ENCODE data around the gene FAT3. TPM values are rescaled to one million over a fixed set of nuclear protein-coding genes. Genes with fewer than 3 reads are reported as not detected.

The FAT3 gene
- total and polyA plus RNA-seq, 2 donors (not counting 3 experiments of a cell fraction or from before 2014, with no cell fraction given) = 0.08 to 1.4 TPM

DNA sequence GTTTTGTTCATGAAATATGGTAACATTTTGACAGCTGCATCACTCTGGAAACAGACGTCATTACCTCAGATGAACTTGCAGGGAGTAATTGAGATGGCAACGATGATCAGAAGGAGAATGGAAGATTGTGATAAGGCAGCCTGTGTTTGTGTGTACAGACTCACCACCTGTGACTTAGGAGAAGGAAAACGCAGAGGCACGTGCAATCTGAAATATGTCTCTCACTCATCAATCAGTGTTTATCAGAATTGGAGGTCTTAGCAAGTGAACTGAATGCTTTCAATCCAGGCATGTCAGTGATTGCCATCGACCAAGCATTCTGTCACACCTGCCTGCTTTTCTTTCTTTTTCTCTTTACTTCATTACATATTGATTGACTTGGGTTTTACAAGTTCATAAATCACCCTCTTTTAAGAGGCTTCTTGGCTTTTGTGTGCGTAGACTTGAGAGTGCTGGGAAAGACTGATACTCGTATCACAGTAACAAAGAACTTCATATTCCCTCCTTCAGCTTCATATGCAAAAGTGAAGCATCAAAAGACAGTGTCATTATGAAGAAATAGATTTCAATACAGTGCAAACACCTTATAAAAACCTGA is 24.6 kb downstream of the FAT3 start:
- Histone ChIP-seq H3K27ac (ENCODE audit: insufficient read depth, low read depth, low read length) (no peak overlapping the region), H3K4me3 (replicated peaks in 1 of 3; ENCODE audit: insufficient read depth in 1 of 3, low read depth in 1 of 3, low read length in 3 of 3) (no peak overlapping the region), H3K4me2 (ENCODE audit: insufficient read depth, low read length) (no peak overlapping the region), H3K9me3 (replicated peaks; ENCODE audit: control insufficient read depth, insufficient read depth, low read length) (no peaks in the 10 kb centered on the region), H4K20me1 (replicated peaks; ENCODE audit: control insufficient read depth, extremely low read depth, insufficient read depth, low read length) (no peaks in the 10 kb centered on the region), H3K9ac (replicated peaks; ENCODE audit: extremely low read depth, insufficient read depth, low read length) (no peak overlapping the region), H3K36me3 (ENCODE audit: control insufficient read depth in 2 of 2, extremely low read depth in 1 of 2, insufficient read depth in 2 of 2, low read length in 2 of 2) (no peaks in the 10 kb centered on the region), H3K79me2 (ENCODE audit: control insufficient read depth, insufficient read depth, low read length) (no peaks in the 10 kb centered on the region), H3K4me1 (ENCODE audit: control insufficient read depth, extremely low read depth, insufficient read depth, low read length) (no peaks in the 10 kb centered on the region), H2AFZ (ENCODE audit: low read depth, low read length) (no peak overlapping the region), H3K27me3 (ENCODE audit: control insufficient read depth in 2 of 2, insufficient read depth in 2 of 2, low read length in 2 of 2) (no peaks in the 10 kb centered on the region), H3K9me1 (replicated peaks; ENCODE audit: control insufficient read depth, extremely low read depth, insufficient read depth, low read length) (no peaks in the 10 kb centered on the region)
- CTCF ChIA-PET = no interaction called here
- FAIRE-seq (no peak), DNase-seq (ENCODE audit: low read depth, low spot score) (no peak)
- TF ChIP-seq, protein P1, sequence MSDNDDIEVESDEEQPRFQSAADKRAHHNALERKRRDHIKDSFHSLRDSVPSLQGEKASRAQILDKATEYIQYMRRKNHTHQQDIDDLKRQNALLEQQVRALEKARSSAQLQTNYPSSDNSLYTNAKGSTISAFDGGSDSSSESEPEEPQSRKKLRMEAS (IDR thresholded peaks at IDR 0.05; ENCODE audit: insufficient read depth, insufficient read length) = no peak
- no peak for TF ChIP-seq POLR2AphosphoS5 (IDR thresholded peaks at IDR 0.05; ENCODE audit: insufficient read depth, low read depth, low read length)
- TF ChIP-seq, protein P2, sequence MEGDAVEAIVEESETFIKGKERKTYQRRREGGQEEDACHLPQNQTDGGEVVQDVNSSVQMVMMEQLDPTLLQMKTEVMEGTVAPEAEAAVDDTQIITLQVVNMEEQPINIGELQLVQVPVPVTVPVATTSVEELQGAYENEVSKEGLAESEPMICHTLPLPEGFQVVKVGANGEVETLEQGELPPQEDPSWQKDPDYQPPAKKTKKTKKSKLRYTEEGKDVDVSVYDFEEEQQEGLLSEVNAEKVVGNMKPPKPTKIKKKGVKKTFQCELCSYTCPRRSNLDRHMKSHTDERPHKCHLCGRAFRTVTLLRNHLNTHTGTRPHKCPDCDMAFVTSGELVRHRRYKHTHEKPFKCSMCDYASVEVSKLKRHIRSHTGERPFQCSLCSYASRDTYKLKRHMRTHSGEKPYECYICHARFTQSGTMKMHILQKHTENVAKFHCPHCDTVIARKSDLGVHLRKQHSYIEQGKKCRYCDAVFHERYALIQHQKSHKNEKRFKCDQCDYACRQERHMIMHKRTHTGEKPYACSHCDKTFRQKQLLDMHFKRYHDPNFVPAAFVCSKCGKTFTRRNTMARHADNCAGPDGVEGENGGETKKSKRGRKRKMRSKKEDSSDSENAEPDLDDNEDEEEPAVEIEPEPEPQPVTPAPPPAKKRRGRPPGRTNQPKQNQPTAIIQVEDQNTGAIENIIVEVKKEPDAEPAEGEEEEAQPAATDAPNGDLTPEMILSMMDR (IDR thresholded peaks at IDR 0.05; ENCODE audit: extremely low read depth in 1 of 2, insufficient read depth in 1 of 2, low read depth in 1 of 2, low read length in 2 of 2) = no peak
- TF ChIP-seq GATA2 (IDR thresholded peaks at IDR 0.05; ENCODE audit: insufficient read depth, insufficient read length, low read depth, low read length) = no peak
- TF ChIP-seq POLR2A (IDR thresholded peaks at IDR 0.05; ENCODE audit: low read depth, low read length) = no peak
- POLR2A ChIA-PET = no interaction called here
- intact Hi-C loops (cut with micrococcal nuclease) = no loop called here
- BruUV-seq (replicated peaks) = no TSS peak
- dilution Hi-C loops (cut with MboI; ENCODE audit: extremely low pct_ligation_motif_present, low sequenced_read_pairs) = no loop called here

DNA sequence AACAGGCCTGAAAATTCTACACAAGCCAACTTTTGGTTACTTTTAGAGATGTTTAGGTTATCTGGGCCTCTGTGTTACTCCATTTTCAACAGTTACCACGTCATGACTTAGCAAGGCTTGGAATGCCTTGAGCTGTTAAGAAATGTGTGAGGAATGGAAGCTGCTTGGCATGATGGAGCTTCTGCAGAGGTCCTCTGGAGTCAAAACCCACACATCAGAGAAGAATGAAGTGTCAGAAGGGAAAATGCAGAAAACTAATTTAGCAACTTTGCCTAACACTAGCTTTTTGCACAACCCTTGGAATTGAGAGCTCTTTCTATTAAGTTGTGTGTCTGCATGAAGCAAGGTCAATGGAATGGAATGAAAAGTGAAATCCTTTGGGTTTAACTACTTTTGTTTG is 27.4 kb downstream of the FAT3 start:
- Histone ChIP-seq H2AFZ (ENCODE audit: low read depth, low read length) (no peak overlapping the region), H4K20me1 (replicated peaks; ENCODE audit: control insufficient read depth, extremely low read depth, insufficient read depth, low read length) (no peaks in the 10 kb centered on the region), H3K4me1 (ENCODE audit: control insufficient read depth, extremely low read depth, insufficient read depth, low read length) (no peaks in the 10 kb centered on the region), H3K9me1 (replicated peaks; ENCODE audit: control insufficient read depth, extremely low read depth, insufficient read depth, low read length) (no peaks in the 10 kb centered on the region), H3K9me3 (replicated peaks; ENCODE audit: control insufficient read depth, insufficient read depth, low read length) (no peaks in the 10 kb centered on the region), H3K9ac (replicated peaks; ENCODE audit: extremely low read depth, insufficient read depth, low read length) (no peak overlapping the region), H3K27me3 (ENCODE audit: control insufficient read depth in 2 of 2, insufficient read depth in 2 of 2, low read length in 2 of 2) (no peaks in the 10 kb centered on the region), H3K79me2 (ENCODE audit: control insufficient read depth, insufficient read depth, low read length) (no peaks in the 10 kb centered on the region), H3K4me3 (replicated peaks in 1 of 3; ENCODE audit: insufficient read depth in 1 of 3, low read depth in 1 of 3, low read length in 3 of 3) (no peak overlapping the region), H3K36me3 (ENCODE audit: control insufficient read depth in 2 of 2, extremely low read depth in 1 of 2, insufficient read depth in 2 of 2, low read length in 2 of 2) (no peaks in the 10 kb centered on the region), H3K4me2 (ENCODE audit: insufficient read depth, low read length) (no peak overlapping the region), H3K27ac (ENCODE audit: insufficient read depth, low read depth, low read length) (no peak overlapping the region)
- intact Hi-C loops (cut with micrococcal nuclease) = no loop called here
- no TSS peak for BruUV-seq (replicated peaks)
- POLR2A ChIA-PET = no interaction called here
- FAIRE-seq (no peak), DNase-seq (ENCODE audit: low read depth, low spot score) (no peak)
- TF ChIP-seq JUN (IDR thresholded peaks at IDR 0.05; ENCODE audit: borderline replicate concordance, insufficient read depth, insufficient read length, low read depth) (no peak), FOS (IDR thresholded peaks at IDR 0.05; ENCODE audit: borderline replicate concordance, insufficient read depth, low read length) (no peak), EZH2 (IDR thresholded peaks at IDR 0.05; ENCODE audit: borderline replicate concordance, low read depth, low read length, severe bottlenecking) (no peak), MYC (IDR thresholded peaks at IDR 0.05; ENCODE audit: low read depth, low read length) (no peak), POLR2AphosphoS5 (IDR thresholded peaks at IDR 0.05; ENCODE audit: insufficient read depth, low read depth, low read length) (no peak)
- dilution Hi-C loops (cut with MboI; ENCODE audit: extremely low pct_ligation_motif_present, low sequenced_read_pairs) = no loop called here
- CTCF ChIA-PET = no interaction called here

Measured in endothelial cell of umbilical vein (primary cell).